Stimulated activated naive CD8-positive, alpha-beta T cell treated with anti-CD3 and anti-CD28 coated beads, Interleukin-15, Interleukin-2, amounts not matched to agents 100 U/mL and 50 U/mL, for 24 hours (primary cell): Measurements from ENCODE around the gene DUOX2.
"Not testable (repeated sequence)": the region's sequence is repeated elsewhere in the genome, so short reads cannot be mapped to it uniquely, and the experiment has no call there.

Source experiments
- ATAC-seq: fragments of 150-1000 bp; cut with Tn5 transposase; one replicate; pipeline ENCODE4 v1.10.0; 2021
- DNase-seq: peaks from one replicate; pipeline ENCODE4 v3.0.0; 2021

DUOX2 gene

GRCh38 chr15:45118996-45119395 lies 5.0 kb upstream of the DUOX2 start:
- ATAC-seq: no peak
- DNase-seq: no peak

GRCh38 chr15:45118131-45118588 lies 4.2 kb upstream of the DUOX2 start:
- peak; percentile 97 for ATAC-seq

GRCh38 chr15:45117308-45118130 lies 3.5 kb upstream of the DUOX2 start:
- peak; percentile 12 for ATAC-seq
- no peak for DNase-seq

More at GRCh38 chr15:45118131-45118588, 4.2 kb upstream of the DUOX2 start:
- DNase-seq: peak; percentile 88

GRCh38 chr15:45116482-45117307 lies 2.7 kb upstream of the DUOX2 start:
- DNase-seq: no peak
- ATAC-seq: no peak

GRCh38 chr15:45116006-45116481 lies 2.1 kb upstream of the DUOX2 start:
- ATAC-seq (no peak), DNase-seq (no peak)

- ATAC-seq (no peak), DNase-seq (no peak)
These were observed 1.4 kb upstream of the DUOX2 start for GRCh38 chr15:45115312-45115820.

- no peak for DNase-seq
- ATAC-seq: no peak
These were observed 746 bp upstream of the DUOX2 start for GRCh38 chr15:45114751-45115085.

GRCh38 chr15:45113380-45113990 lies 487 bp downstream of the DUOX2 start:
- ATAC-seq (no peak), DNase-seq (no peak)

GRCh38 chr15:45112591-45113379 lies 1.2 kb downstream of the DUOX2 start:
- ATAC-seq: no peak

GRCh38 chr15:45112143-45112590 lies 1.8 kb downstream of the DUOX2 start:
- no peak for DNase-seq

More at GRCh38 chr15:45112591-45113379, 1.2 kb downstream of the DUOX2 start:
- no peak for DNase-seq

GRCh38 chr15:45111390-45112142 lies 2.4 kb downstream of the DUOX2 start:
- no peak for ATAC-seq

More at GRCh38 chr15:45112143-45112590, 1.8 kb downstream of the DUOX2 start:
- ATAC-seq: no peak

GRCh38 chr15:45110256-45110820 lies 3.6 kb downstream of the DUOX2 start:
- ATAC-seq (no peak), DNase-seq (no peak)

More at GRCh38 chr15:45111390-45112142, 2.4 kb downstream of the DUOX2 start:
- DNase-seq: no peak

- no peak for ATAC-seq
- no peak for DNase-seq
These were observed 5.9 kb downstream of the DUOX2 start for GRCh38 chr15:45107941-45108630.

GRCh38 chr15:45106002-45106790 lies 7.8 kb downstream of the DUOX2 start:
- no peak for ATAC-seq

GRCh38 chr15:45105586-45105985 lies 8.4 kb downstream of the DUOX2 start:
- DNase-seq: no peak
- no peak for ATAC-seq

More at GRCh38 chr15:45106002-45106790, 7.8 kb downstream of the DUOX2 start:
- no peak for DNase-seq

GRCh38 chr15:45104170-45104569 lies 9.8 kb downstream of the DUOX2 start:
- not testable (repeated sequence) for DNase-seq, ATAC-seq

- DNase-seq (no peak), ATAC-seq (no peak)
These were observed 11.7 kb downstream of the DUOX2 start for GRCh38 chr15:45102226-45102625.

GRCh38 chr15:45101749-45102148 lies 12.2 kb downstream of the DUOX2 start:
- ATAC-seq (no peak), DNase-seq (no peak)
